H1 (cell line): ENCODE measurements around the gene PACS1. TPM values are rescaled to one million over a fixed set of nuclear protein-coding genes. Genes with fewer than 3 reads are reported as not detected.

Experiments used
- CTCF ChIA-PET: fragments of 300-600 bp; sonication (Branson Sonifier 250); formaldehyde crosslinking; loops from one replicate; lab custom pipeline; 2021; ENCODE audit not compliant: partially characterized antibody; lab: Charles Lee
- POLR2A ChIA-PET: fragments of 300-600 bp; sonication (Branson Sonifier 250); formaldehyde crosslinking; loops from one replicate; lab custom pipeline; 2021; ENCODE audit warnings: inconsistent platforms; ENCODE audit not compliant: partially characterized antibody; lab: Charles Lee
- DNase-seq, 2 experiments: peaks; one replicate each; pipeline versions ENCODE4 v3.0.0 to v3.0.0-alpha.2; 2010 to 2022; ENCODE audit warnings: low spot score in 2 of 2, low read depth in 1 of 2, mixed read lengths in 1 of 2
- FAIRE-seq: peaks from 2 replicates; lab custom pipeline; 2011; peaks lifted over from hg19 to GRCh38; lab: Jason Lieb, UNC
- H2AFZ ChIP-seq: 2 replicates; pipeline ENCODE4 v1.8.1; 2012; ENCODE audit warnings: low read length, inconsistent platforms
- H2AK5ac ChIP-seq: 2 replicates; pipeline ENCODE4 v1.6.1; 2013; ENCODE audit warnings: low read depth, low read length
- H2BK120ac ChIP-seq: replicated peaks from 2 replicates; pipeline ENCODE3; 2013; ENCODE audit warnings: low read depth, low read length, inconsistent platforms
- H2BK12ac ChIP-seq: 2 replicates; pipeline ENCODE4 v1.6.1; 2013; ENCODE audit warnings: low read depth, low read length
- H2BK15ac ChIP-seq: 2 replicates; pipeline ENCODE4 v1.6.1; 2013; ENCODE audit warnings: low read length
- H2BK20ac ChIP-seq: 2 replicates; pipeline ENCODE4 v1.6.1; 2013; ENCODE audit warnings: low read length
- H2BK5ac ChIP-seq: 2 replicates; pipeline ENCODE4 v1.6.1; 2013; ENCODE audit warnings: low read depth, low read length
- H3K14ac ChIP-seq: 2 replicates; pipeline ENCODE4 v1.6.1; 2013; ENCODE audit warnings: inconsistent platforms; ENCODE audit not compliant: insufficient read length
- H3K18ac ChIP-seq: 2 replicates; pipeline ENCODE4 v1.6.1; 2013; ENCODE audit warnings: low read length; ENCODE audit errors: extremely low read depth
- H3K23ac ChIP-seq: 2 replicates; pipeline ENCODE4 v1.6.1; 2013; ENCODE audit warnings: inconsistent platforms; ENCODE audit not compliant: insufficient read length
- H3K23me2 ChIP-seq: 2 replicates; pipeline ENCODE4 v1.6.1; 2013; ENCODE audit warnings: low read depth, low read length
- H3K27ac ChIP-seq: 2 replicates; pipeline ENCODE4 v1.6.1; 2011; ENCODE audit warnings: low read depth, low read length, inconsistent platforms
- H3K27me3 ChIP-seq, 4 experiments: replicated peaks in 1 of 4; 1 replicate in 1 of 4; 2 replicates in 3 of 4; pipeline versions ENCODE4 v1.6.1 to v1.8.1; 2011 to 2013; ENCODE audit warnings: low read length in 3 of 4, mild to moderate bottlenecking in 3 of 4, inconsistent platforms in 2 of 4, mixed read lengths in 2 of 4, moderate library complexity in 1 of 4; ENCODE audit not compliant: control insufficient read depth in 3 of 4, insufficient read depth in 3 of 4; ENCODE audit errors: extremely low read depth in 1 of 4
- H3K36me3 ChIP-seq, 4 experiments: 2 replicates each; pipeline versions ENCODE4 v1.6.1 to v1.8.1; 2011 to 2013; ENCODE audit warnings: mild to moderate bottlenecking in 4 of 4, low read length in 3 of 4, moderate library complexity in 2 of 4, control low read depth in 1 of 4, inconsistent platforms in 1 of 4; ENCODE audit not compliant: insufficient read depth in 4 of 4, control insufficient read depth in 2 of 4
- H3K4ac ChIP-seq: replicated peaks from 2 replicates; pipeline ENCODE3; 2013; ENCODE audit warnings: low read length, low read depth, mixed read lengths, inconsistent platforms; ENCODE audit not compliant: insufficient read length
- H3K4me1 ChIP-seq, 4 experiments: replicated peaks in 1 of 4; 1 replicate in 1 of 4; 2 replicates in 3 of 4; pipeline versions ENCODE4 v1.6.1 to v1.8.1; 2011 to 2013; ENCODE audit warnings: low read length in 3 of 4, inconsistent platforms in 2 of 4, mixed read lengths in 1 of 4; ENCODE audit not compliant: insufficient read depth in 4 of 4, control insufficient read depth in 3 of 4
- H3K4me2 ChIP-seq, 2 experiments: 2 replicates each; pipeline versions ENCODE4 v1.6.1 to v1.8.1; 2011 to 2013; ENCODE audit warnings: low read depth in 2 of 2, low read length in 2 of 2, control low read depth in 1 of 2, inconsistent platforms in 1 of 2, mild to moderate bottlenecking in 1 of 2; ENCODE audit not compliant: insufficient read depth in 1 of 2
- H3K4me3 ChIP-seq, 4 experiments: fragments of 200-600, 300-600 bp in 1 of 4; sonication (generic), shearing (Covaris generic), sonication (Bioruptor Twin) in 1 of 4; 2 replicates each; pipeline versions ENCODE4 v1.5.1 to v1.8.1; 2011 to 2016; ENCODE audit warnings: low read length in 4 of 4, low read depth in 3 of 4, control low read depth in 2 of 4, inconsistent platforms in 2 of 4, mild to moderate bottlenecking in 2 of 4, mixed read lengths in 1 of 4, moderate library complexity in 1 of 4; ENCODE audit not compliant: insufficient read depth in 2 of 4; ENCODE audit errors: extremely low read depth in 1 of 4
- H3K56ac ChIP-seq: replicated peaks from 2 replicates; pipeline ENCODE3; 2013; ENCODE audit warnings: low read depth, mild to moderate bottlenecking, mixed read lengths, low read length, inconsistent platforms; ENCODE audit not compliant: insufficient read length
- H3K79me1 ChIP-seq: 2 replicates; pipeline ENCODE4 v1.6.1; 2013; ENCODE audit warnings: low read depth, low read length, control low read depth
- H3K79me2 ChIP-seq, 2 experiments: 2 replicates each; pipeline versions ENCODE4 v1.6.1 to v1.8.1; 2012 to 2013; ENCODE audit warnings: low read length in 2 of 2, mild to moderate bottlenecking in 2 of 2, inconsistent platforms in 1 of 2; ENCODE audit not compliant: insufficient read depth in 2 of 2, control insufficient read depth in 1 of 2
- H3K9ac ChIP-seq, 4 experiments: replicated peaks in 1 of 4; 1 replicate in 1 of 4; 2 replicates in 3 of 4; pipeline versions ENCODE4 v1.6.1 to v1.8.1; 2011 to 2013; ENCODE audit warnings: low read depth in 3 of 4, low read length in 3 of 4, control low read depth in 2 of 4, mild to moderate bottlenecking in 2 of 4, moderate library complexity in 2 of 4, inconsistent platforms in 1 of 4; ENCODE audit errors: extremely low read depth in 1 of 4
- H3K9me3 ChIP-seq, 2 experiments: 2 replicates each; pipeline versions ENCODE4 v1.6.1 to v1.8.1; 2012 to 2013; ENCODE audit warnings: mild to moderate bottlenecking in 2 of 2, moderate library complexity in 2 of 2, control low read depth in 1 of 2, inconsistent platforms in 1 of 2, low read depth in 1 of 2, low read length in 1 of 2, mixed read lengths in 1 of 2; ENCODE audit not compliant: insufficient read depth in 2 of 2
- H4K20me1 ChIP-seq, 2 experiments: replicated peaks in 1 of 2; 2 replicates each; pipeline versions ENCODE3 to v1.8.1; 2011 to 2013; ENCODE audit warnings: inconsistent platforms in 2 of 2, low read length in 2 of 2, mild to moderate bottlenecking in 1 of 2; ENCODE audit not compliant: insufficient read depth in 2 of 2, control insufficient read depth in 1 of 2
- H4K5ac ChIP-seq: 2 replicates; pipeline ENCODE4 v1.6.1; 2013; ENCODE audit warnings: low read length, low read depth, mixed read lengths, inconsistent platforms; ENCODE audit not compliant: insufficient read length
- H4K8ac ChIP-seq: 2 replicates; pipeline ENCODE4 v1.8.0; 2013; ENCODE audit warnings: mild to moderate bottlenecking, moderate library complexity, low read length, inconsistent platforms; ENCODE audit not compliant: insufficient read depth; ENCODE audit errors: extremely low read depth
- H4K91ac ChIP-seq: replicated peaks from 2 replicates; pipeline ENCODE3; 2013; ENCODE audit warnings: low read length, mixed read lengths, inconsistent platforms; ENCODE audit not compliant: insufficient read length
- EZH2 ChIP-seq: fragments of 200-600 bp; sonication (generic); IDR thresholded peaks from 2 replicates; pipeline ENCODE4 v1.7.1; 2012; ENCODE audit warnings: low read depth, mild to moderate bottlenecking, moderate library complexity, low read length, inconsistent platforms; ENCODE audit not compliant: severe bottlenecking
- SP1 ChIP-seq: IDR thresholded peaks from 2 replicates; pipeline ENCODE4 v1.6.1; 2011; ENCODE audit warnings: low read depth, low read length
- polyA plus RNA-seq, 7 experiments: library from polyadenylated mRNA; depleted of rRNA in 3 of 7; stranded (reverse) in 5 of 7; unstranded in 2 of 7; fragments of >200 nt in 5 of 7; fragments of 200-250 nt in 2 of 7; gene quantifications; 1 replicate in 5 of 7; 2 replicates in 1 of 7; 4 replicates in 1 of 7; pipeline versions ENCODE4 v1.2.1 to v1.2.3, GENCODE V29; 2011 to 2013; ENCODE audit warnings: missing spikeins in 2 of 7, mixed read lengths in 2 of 7
- total RNA-seq: library from RNA; stranded (reverse); fragmentation: NEBNext Ultra II Directional; extraction: Animal tissue kit (Norgen Biotek cat#: 25700); gene quantifications from 2 replicates; pipeline ENCODE4 v1.2.1, GENCODE V29; 2021

Gene PACS1
- total and polyA plus RNA-seq, 2 of the 8 experiments (the other 6 are each of a cell fraction or from before 2014, with no cell fraction given), result 11.5 to 36.0 TPM

DNA sequence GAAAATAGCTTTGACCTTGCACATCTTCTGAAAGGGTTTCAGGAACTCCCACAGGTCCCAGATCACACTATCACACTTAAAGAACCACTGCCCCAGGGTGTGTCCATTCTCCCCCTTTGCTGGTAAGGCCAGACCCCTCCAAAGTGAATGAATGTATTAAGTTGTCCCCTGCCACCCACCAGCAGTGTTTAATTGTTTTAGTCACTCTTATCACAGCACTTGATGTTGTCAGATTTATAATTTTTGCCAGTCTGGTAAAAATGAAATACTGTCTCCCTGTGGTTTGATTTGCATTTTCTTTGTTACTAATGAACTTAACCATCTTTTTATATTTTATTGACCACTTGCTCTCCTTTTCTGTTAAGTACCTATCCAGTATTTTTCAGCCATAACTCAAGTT is 108.8 kb downstream of the PACS1 start:
- Histone ChIP-seq H2BK15ac (no peak overlapping the region), H3K79me2 (no peaks in the 10 kb centered on the region), H3K4me1 (no peaks in the 10 kb centered on the region), H4K20me1 (peaks cover 1% of the 10 kb centered on the region in 2 experiments), H2BK12ac (no peak overlapping the region), H3K27ac (no peak overlapping the region), H3K4me3 (no peak overlapping the region), H3K23ac (no peak overlapping the region), H4K91ac (no peak overlapping the region), H3K18ac (no peak overlapping the region), H2AK5ac (no peak overlapping the region), H3K56ac (no peak overlapping the region), H3K14ac (no peak overlapping the region), H2AFZ (no peak overlapping the region), H3K36me3 (no peaks in the 10 kb centered on the region), H3K9me3 (no peaks in the 10 kb centered on the region), H4K5ac (no peak overlapping the region), H3K23me2 (no peaks in the 10 kb centered on the region), H2BK20ac (no peak overlapping the region), H3K9ac (no peak overlapping the region), H3K79me1 (peaks cover 2% of the 10 kb centered on the region; the same call in 1 of the 2 replicates), H3K4ac (no peak overlapping the region), H2BK5ac (no peak overlapping the region), H3K4me2 (no peak overlapping the region), H3K27me3 (no peaks in the 10 kb centered on the region), H4K8ac (no peak overlapping the region), H2BK120ac (no peak overlapping the region)
- FAIRE-seq (no peak), DNase-seq (no peak)
- ChIA-PET POLR2A (no interaction called here), CTCF (interaction anchor here (0.6 to 1.3 kb wide), 3 partner anchors 21 to 632 kb away, joined by 3 to 4 read pairs (median 3); no protein-coding TSS in a partner anchor)
- no peak for TF ChIP-seq SP1
- TF ChIP-seq EZH2, result no peak
